ENCODE data around the gene SMIM41. TPM values are rescaled to one million over a fixed set of nuclear protein-coding genes. Genes with fewer than 3 reads are reported as not detected.

Gene SMIM41
- total and polyA plus RNA-seq, 2 donors (not counting 1 experiment from before 2014, with no cell fraction given), result 2.0 to 4.8 TPM

- Histone ChIP-seq H3K79me2 (ENCODE audit: control insufficient read depth, insufficient read depth, low read length) (no peaks in the 10 kb centered on the region), H2AFZ (ENCODE audit: low read length) (no peak overlapping the region), H3K9ac (ENCODE audit: insufficient read depth, low read length) (no peak overlapping the region), H3K4me2 (ENCODE audit: extremely low read depth, insufficient read depth, low read length) (no peak overlapping the region), H3K36me3 (ENCODE audit: control insufficient read depth, insufficient read depth, low read length) (no peaks in the 10 kb centered on the region), H3K4me3 (replicated peaks in 1 of 4; ENCODE audit: control extremely low read depth in 1 of 4, insufficient read depth in 1 of 4, low read depth in 3 of 4, low read length in 4 of 4) (no peak overlapping the region), H3K9me3 (ENCODE audit: control insufficient read depth, insufficient read depth, low read depth, low read length) (no peaks in the 10 kb centered on the region), H3K27me3 (ENCODE audit: control insufficient read depth, insufficient read depth, low read length) (peaks cover 11% of the 10 kb centered on the region), H3K4me1 (ENCODE audit: control insufficient read depth, extremely low read depth, insufficient read depth, low read length) (no peaks in the 10 kb centered on the region), H3K27ac (ENCODE audit: insufficient read depth, low read length) (no peak overlapping the region), H4K20me1 (ENCODE audit: control insufficient read depth, extremely low read depth, insufficient read depth, low read length) (no peaks in the 10 kb centered on the region)
- DNase-seq (ENCODE audit: low read depth in 2 of 2), result no peak
- TF ChIP-seq EZH2 (IDR thresholded peaks at IDR 0.05; ENCODE audit: low read length, missing control alignments), result no peak
- no peak for TF ChIP-seq CTCF (conservative IDR thresholded peaks at IDR 0.05 in 1 of 2, IDR thresholded peaks at IDR 0.05 in 1 of 2; ENCODE audit: low read depth in 1 of 2, low read length in 2 of 2)
Measured at GRCh38 chr12:52091061-52091460, 11.6 kb downstream of the SMIM41 start.

- H3K4me1 ChIP-seq (ENCODE audit: control insufficient read depth, extremely low read depth, insufficient read depth, low read length), result no peaks in the 10 kb centered on the region
- H3K9me3 ChIP-seq (ENCODE audit: control insufficient read depth, insufficient read depth, low read depth, low read length), result no peaks in the 10 kb centered on the region
- H3K4me2 ChIP-seq (ENCODE audit: extremely low read depth, insufficient read depth, low read length), result no peak overlapping the region
- no peak for TF ChIP-seq EZH2 (IDR thresholded peaks at IDR 0.05; ENCODE audit: low read length, missing control alignments)
- no peak for TF ChIP-seq CTCF (conservative IDR thresholded peaks at IDR 0.05 in 1 of 2, IDR thresholded peaks at IDR 0.05 in 1 of 2; ENCODE audit: low read depth in 1 of 2, low read length in 2 of 2)
- H2AFZ ChIP-seq (ENCODE audit: low read length), result no peak overlapping the region
- peaks cover 11% of the 10 kb centered on the region for H3K27me3 ChIP-seq (ENCODE audit: control insufficient read depth, insufficient read depth, low read length)
- H3K4me3 ChIP-seq (replicated peaks in 1 of 4; ENCODE audit: control extremely low read depth in 1 of 4, insufficient read depth in 1 of 4, low read depth in 3 of 4, low read length in 4 of 4), result no peak overlapping the region
- no peak overlapping the region for H3K27ac ChIP-seq (ENCODE audit: insufficient read depth, low read length)
- no peak overlapping the region for H3K9ac ChIP-seq (ENCODE audit: insufficient read depth, low read length)
- no peaks in the 10 kb centered on the region for H3K79me2 ChIP-seq (ENCODE audit: control insufficient read depth, insufficient read depth, low read length)
- H4K20me1 ChIP-seq (ENCODE audit: control insufficient read depth, extremely low read depth, insufficient read depth, low read length), result no peaks in the 10 kb centered on the region
- DNase-seq (ENCODE audit: low read depth in 2 of 2), result no peak
- no peaks in the 10 kb centered on the region for H3K36me3 ChIP-seq (ENCODE audit: control insufficient read depth, insufficient read depth, low read length)
Measured at GRCh38 chr12:52091869-52092268, 12.4 kb downstream of the SMIM41 start.

GRCh38 chr12:52093346-52093745 is 13.8 kb downstream of the SMIM41 start:
- no peak overlapping the region for H3K4me3 ChIP-seq (replicated peaks in 1 of 4; ENCODE audit: control extremely low read depth in 1 of 4, insufficient read depth in 1 of 4, low read depth in 3 of 4, low read length in 4 of 4)
- no peaks in the 10 kb centered on the region for H3K79me2 ChIP-seq (ENCODE audit: control insufficient read depth, insufficient read depth, low read length)
- H3K27ac ChIP-seq (ENCODE audit: insufficient read depth, low read length), result no peak overlapping the region
- no peak overlapping the region for H3K9ac ChIP-seq (ENCODE audit: insufficient read depth, low read length)
- H3K36me3 ChIP-seq (ENCODE audit: control insufficient read depth, insufficient read depth, low read length), result no peaks in the 10 kb centered on the region
- H3K27me3 ChIP-seq (ENCODE audit: control insufficient read depth, insufficient read depth, low read length), result peaks cover 11% of the 10 kb centered on the region
- no peak for DNase-seq (ENCODE audit: low read depth in 2 of 2)
- H3K9me3 ChIP-seq (ENCODE audit: control insufficient read depth, insufficient read depth, low read depth, low read length), result no peaks in the 10 kb centered on the region
- H3K4me1 ChIP-seq (ENCODE audit: control insufficient read depth, extremely low read depth, insufficient read depth, low read length), result no peaks in the 10 kb centered on the region
- no peaks in the 10 kb centered on the region for H4K20me1 ChIP-seq (ENCODE audit: control insufficient read depth, extremely low read depth, insufficient read depth, low read length)
- H2AFZ ChIP-seq (ENCODE audit: low read length), result no peak overlapping the region
- TF ChIP-seq CTCF (conservative IDR thresholded peaks at IDR 0.05 in 1 of 2, IDR thresholded peaks at IDR 0.05 in 1 of 2; ENCODE audit: low read depth in 1 of 2, low read length in 2 of 2) (no peak), EZH2 (IDR thresholded peaks at IDR 0.05; ENCODE audit: low read length, missing control alignments) (no peak)
- no peak overlapping the region for H3K4me2 ChIP-seq (ENCODE audit: extremely low read depth, insufficient read depth, low read length)
